ENCODE results near the gene TEDC2. TPM values are rescaled to one million over a fixed set of nuclear protein-coding genes. Genes with fewer than 3 reads are reported as not detected.
"Not testable (repeated sequence)": the region's sequence is repeated elsewhere in the genome, so short reads cannot be mapped to it uniquely, and the experiment has no call there.

The TEDC2 gene
- total and polyA plus RNA-seq, 2 experiments from 2014 or later, result 6.2 to 7.1 TPM

- no peaks in the 10 kb centered on the region for H3K9me3 ChIP-seq (ENCODE audit: low read depth)
- H3K4me1 ChIP-seq (ENCODE audit: insufficient read depth), result peaks cover 11% of the 10 kb centered on the region
- H2AFZ ChIP-seq, result peak overlapping the region; percentile 92
- 2% methylated on average over 46 of the region's 46 CpGs for WGBS (ENCODE audit: low lambda C conversion rate, missing lambda C conversion rate)
- peak overlapping the region; percentile 94 for H3K4me2 ChIP-seq
- H3K9me2 ChIP-seq (replicated peaks; ENCODE audit: insufficient read depth), result no peaks in the 10 kb centered on the region
- H3K36me3 ChIP-seq (replicated peaks; ENCODE audit: insufficient read depth, low read depth), result no peaks in the 10 kb centered on the region
- DNase-seq (ENCODE audit: low spot score), result peak; percentile 61
- H3K79me2 ChIP-seq, result peaks cover 24% of the 10 kb centered on the region
- H3K4me3 ChIP-seq, result peak overlapping the region; percentile 82
- peak overlapping the region; percentile 17 for H3K27ac ChIP-seq
- TF ChIP-seq, protein P1, sequence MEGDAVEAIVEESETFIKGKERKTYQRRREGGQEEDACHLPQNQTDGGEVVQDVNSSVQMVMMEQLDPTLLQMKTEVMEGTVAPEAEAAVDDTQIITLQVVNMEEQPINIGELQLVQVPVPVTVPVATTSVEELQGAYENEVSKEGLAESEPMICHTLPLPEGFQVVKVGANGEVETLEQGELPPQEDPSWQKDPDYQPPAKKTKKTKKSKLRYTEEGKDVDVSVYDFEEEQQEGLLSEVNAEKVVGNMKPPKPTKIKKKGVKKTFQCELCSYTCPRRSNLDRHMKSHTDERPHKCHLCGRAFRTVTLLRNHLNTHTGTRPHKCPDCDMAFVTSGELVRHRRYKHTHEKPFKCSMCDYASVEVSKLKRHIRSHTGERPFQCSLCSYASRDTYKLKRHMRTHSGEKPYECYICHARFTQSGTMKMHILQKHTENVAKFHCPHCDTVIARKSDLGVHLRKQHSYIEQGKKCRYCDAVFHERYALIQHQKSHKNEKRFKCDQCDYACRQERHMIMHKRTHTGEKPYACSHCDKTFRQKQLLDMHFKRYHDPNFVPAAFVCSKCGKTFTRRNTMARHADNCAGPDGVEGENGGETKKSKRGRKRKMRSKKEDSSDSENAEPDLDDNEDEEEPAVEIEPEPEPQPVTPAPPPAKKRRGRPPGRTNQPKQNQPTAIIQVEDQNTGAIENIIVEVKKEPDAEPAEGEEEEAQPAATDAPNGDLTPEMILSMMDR (IDR thresholded peaks at IDR 0.05; ENCODE audit: poor library complexity), result peak; percentile 39
- TF ChIP-seq EZH2phosphoT487 (IDR thresholded peaks at IDR 0.05; ENCODE audit: low read depth, severe bottlenecking, unreplicated experiment), result no peak
- H4K20me1 ChIP-seq (ENCODE audit: insufficient read depth, poor library complexity, severe bottlenecking), result no peaks in the 10 kb centered on the region
- H3K27me3 ChIP-seq, result no peaks in the 10 kb centered on the region
Measured at GRCh38 chr16:2429771-2430663, 29.9 kb upstream of the TEDC2 start.

- no peak for DNase-seq (ENCODE audit: low spot score)
- WGBS (ENCODE audit: low lambda C conversion rate, missing lambda C conversion rate), result 98% methylated on average over 6 of the region's 6 CpGs
- no peak overlapping the region for H3K27ac ChIP-seq
- H3K9me3 ChIP-seq (ENCODE audit: low read depth), result no peaks in the 10 kb centered on the region
- H4K20me1 ChIP-seq (ENCODE audit: insufficient read depth, poor library complexity, severe bottlenecking), result no peaks in the 10 kb centered on the region
- H3K4me2 ChIP-seq, result no peak overlapping the region
- no peak overlapping the region for H3K4me3 ChIP-seq
- H3K9me2 ChIP-seq (replicated peaks; ENCODE audit: insufficient read depth), result no peaks in the 10 kb centered on the region
- peaks cover 11% of the 10 kb centered on the region for H3K4me1 ChIP-seq (ENCODE audit: insufficient read depth)
- TF ChIP-seq EZH2phosphoT487 (IDR thresholded peaks at IDR 0.05; ENCODE audit: low read depth, severe bottlenecking, unreplicated experiment) (no peak), EZH2 (IDR thresholded peaks at IDR 0.05; ENCODE audit: borderline replicate concordance) (no peak)
- no peaks in the 10 kb centered on the region for H3K36me3 ChIP-seq (replicated peaks; ENCODE audit: insufficient read depth, low read depth)
- H2AFZ ChIP-seq, result no peak overlapping the region
- peaks cover 24% of the 10 kb centered on the region for H3K79me2 ChIP-seq
- no peaks in the 10 kb centered on the region for H3K27me3 ChIP-seq
Measured at GRCh38 chr16:2432286-2432685, 27.6 kb upstream of the TEDC2 start.

- H3K9me2 ChIP-seq (replicated peaks; ENCODE audit: insufficient read depth), result no peaks in the 10 kb centered on the region
- H3K36me3 ChIP-seq (replicated peaks; ENCODE audit: insufficient read depth, low read depth), result no peaks in the 10 kb centered on the region
- H3K4me1 ChIP-seq (ENCODE audit: insufficient read depth), result peaks cover 11% of the 10 kb centered on the region
- no peak overlapping the region for H3K4me3 ChIP-seq
- DNase-seq (ENCODE audit: low spot score), result no peak
- 97% methylated on average over 15 of the region's 15 CpGs for WGBS (ENCODE audit: low lambda C conversion rate, missing lambda C conversion rate)
- H2AFZ ChIP-seq, result no peak overlapping the region
- no peaks in the 10 kb centered on the region for H3K9me3 ChIP-seq (ENCODE audit: low read depth)
- no peak overlapping the region for H3K4me2 ChIP-seq
- TF ChIP-seq EZH2phosphoT487 (IDR thresholded peaks at IDR 0.05; ENCODE audit: low read depth, severe bottlenecking, unreplicated experiment) (no peak), EZH2 (IDR thresholded peaks at IDR 0.05; ENCODE audit: borderline replicate concordance) (no peak)
- TF ChIP-seq, protein P1 (IDR thresholded peaks at IDR 0.05; ENCODE audit: poor library complexity), result no peak
- no peak overlapping the region for H3K27ac ChIP-seq
- H4K20me1 ChIP-seq (ENCODE audit: insufficient read depth, poor library complexity, severe bottlenecking), result no peaks in the 10 kb centered on the region
- H3K27me3 ChIP-seq, result no peaks in the 10 kb centered on the region
- H3K79me2 ChIP-seq, result peaks cover 24% of the 10 kb centered on the region
Measured at GRCh38 chr16:2432801-2433505, 27.0 kb upstream of the TEDC2 start.

GRCh38 chr16:2435236-2435635, 24.7 kb upstream of the TEDC2 start:
- WGBS (ENCODE audit: low lambda C conversion rate, missing lambda C conversion rate), result 100% methylated on average over 3 of the region's 4 CpGs
- not testable (repeated sequence) for H3K36me3 ChIP-seq (replicated peaks; ENCODE audit: insufficient read depth, low read depth)

More at GRCh38 chr16:2435236-2435635, 24.7 kb upstream of the TEDC2 start:
- H3K79me2 ChIP-seq, result peaks cover 20% of the 10 kb centered on the region
- not testable (repeated sequence) for H3K4me3 ChIP-seq; H3K27me3 ChIP-seq; H3K9me2 ChIP-seq (replicated peaks; ENCODE audit: insufficient read depth); H2AFZ ChIP-seq; H4K20me1 ChIP-seq (ENCODE audit: insufficient read depth, poor library complexity, severe bottlenecking); H3K4me1 ChIP-seq (ENCODE audit: insufficient read depth); H3K4me2 ChIP-seq; H3K9me3 ChIP-seq (ENCODE audit: low read depth); H3K27ac ChIP-seq; DNase-seq (ENCODE audit: low spot score)

Data from hepatocyte (in vitro differentiated cells).